H1 (cell line): ENCODE data around the gene SPINDOC. TPM values are rescaled to one million over a fixed set of nuclear protein-coding genes. Genes with fewer than 3 reads are reported as not detected.

Experiments
- CTCF ChIA-PET: fragments of 300-600 bp; sonication (Branson Sonifier 250); formaldehyde crosslinking; loops from one replicate; lab custom pipeline; 2021; ENCODE audit not compliant: partially characterized antibody; lab: Charles Lee
- POLR2A ChIA-PET: fragments of 300-600 bp; sonication (Branson Sonifier 250); formaldehyde crosslinking; loops from one replicate; lab custom pipeline; 2021; ENCODE audit warnings: inconsistent platforms; ENCODE audit not compliant: partially characterized antibody; lab: Charles Lee
- DNase-seq, 2 experiments: peaks; one replicate each; pipeline versions ENCODE4 v3.0.0 to v3.0.0-alpha.2; 2010 to 2022; ENCODE audit warnings: low spot score in 2 of 2, low read depth in 1 of 2, mixed read lengths in 1 of 2
- FAIRE-seq: peaks from 2 replicates; lab custom pipeline; 2011; peaks lifted over from hg19 to GRCh38; lab: Jason Lieb, UNC
- H2AFZ ChIP-seq: 2 replicates; pipeline ENCODE4 v1.8.1; 2012; ENCODE audit warnings: low read length, inconsistent platforms
- H2AK5ac ChIP-seq: 2 replicates; pipeline ENCODE4 v1.6.1; 2013; ENCODE audit warnings: low read depth, low read length
- H2BK120ac ChIP-seq: replicated peaks from 2 replicates; pipeline ENCODE3; 2013; ENCODE audit warnings: low read depth, low read length, inconsistent platforms
- H2BK12ac ChIP-seq: 2 replicates; pipeline ENCODE4 v1.6.1; 2013; ENCODE audit warnings: low read depth, low read length
- H2BK15ac ChIP-seq: 2 replicates; pipeline ENCODE4 v1.6.1; 2013; ENCODE audit warnings: low read length
- H2BK20ac ChIP-seq: 2 replicates; pipeline ENCODE4 v1.6.1; 2013; ENCODE audit warnings: low read length
- H2BK5ac ChIP-seq: 2 replicates; pipeline ENCODE4 v1.6.1; 2013; ENCODE audit warnings: low read depth, low read length
- H3K14ac ChIP-seq: 2 replicates; pipeline ENCODE4 v1.6.1; 2013; ENCODE audit warnings: inconsistent platforms; ENCODE audit not compliant: insufficient read length
- H3K18ac ChIP-seq: 2 replicates; pipeline ENCODE4 v1.6.1; 2013; ENCODE audit warnings: low read length; ENCODE audit errors: extremely low read depth
- H3K23ac ChIP-seq: 2 replicates; pipeline ENCODE4 v1.6.1; 2013; ENCODE audit warnings: inconsistent platforms; ENCODE audit not compliant: insufficient read length
- H3K23me2 ChIP-seq: 2 replicates; pipeline ENCODE4 v1.6.1; 2013; ENCODE audit warnings: low read depth, low read length
- H3K27ac ChIP-seq: 2 replicates; pipeline ENCODE4 v1.6.1; 2011; ENCODE audit warnings: low read depth, low read length, inconsistent platforms
- H3K27me3 ChIP-seq, 4 experiments: replicated peaks in 1 of 4; 1 replicate in 1 of 4; 2 replicates in 3 of 4; pipeline versions ENCODE4 v1.6.1 to v1.8.1; 2011 to 2013; ENCODE audit warnings: low read length in 3 of 4, mild to moderate bottlenecking in 3 of 4, inconsistent platforms in 2 of 4, mixed read lengths in 2 of 4, moderate library complexity in 1 of 4; ENCODE audit not compliant: control insufficient read depth in 3 of 4, insufficient read depth in 3 of 4; ENCODE audit errors: extremely low read depth in 1 of 4
- H3K36me3 ChIP-seq, 4 experiments: 2 replicates each; pipeline versions ENCODE4 v1.6.1 to v1.8.1; 2011 to 2013; ENCODE audit warnings: mild to moderate bottlenecking in 4 of 4, low read length in 3 of 4, moderate library complexity in 2 of 4, control low read depth in 1 of 4, inconsistent platforms in 1 of 4; ENCODE audit not compliant: insufficient read depth in 4 of 4, control insufficient read depth in 2 of 4
- H3K4ac ChIP-seq: replicated peaks from 2 replicates; pipeline ENCODE3; 2013; ENCODE audit warnings: low read length, low read depth, mixed read lengths, inconsistent platforms; ENCODE audit not compliant: insufficient read length
- H3K4me1 ChIP-seq, 4 experiments: replicated peaks in 1 of 4; 1 replicate in 1 of 4; 2 replicates in 3 of 4; pipeline versions ENCODE4 v1.6.1 to v1.8.1; 2011 to 2013; ENCODE audit warnings: low read length in 3 of 4, inconsistent platforms in 2 of 4, mixed read lengths in 1 of 4; ENCODE audit not compliant: insufficient read depth in 4 of 4, control insufficient read depth in 3 of 4
- H3K4me2 ChIP-seq, 2 experiments: 2 replicates each; pipeline versions ENCODE4 v1.6.1 to v1.8.1; 2011 to 2013; ENCODE audit warnings: low read depth in 2 of 2, low read length in 2 of 2, control low read depth in 1 of 2, inconsistent platforms in 1 of 2, mild to moderate bottlenecking in 1 of 2; ENCODE audit not compliant: insufficient read depth in 1 of 2
- H3K4me3 ChIP-seq, 4 experiments: fragments of 200-600, 300-600 bp in 1 of 4; sonication (generic), shearing (Covaris generic), sonication (Bioruptor Twin) in 1 of 4; 2 replicates each; pipeline versions ENCODE4 v1.5.1 to v1.8.1; 2011 to 2016; ENCODE audit warnings: low read length in 4 of 4, low read depth in 3 of 4, control low read depth in 2 of 4, inconsistent platforms in 2 of 4, mild to moderate bottlenecking in 2 of 4, mixed read lengths in 1 of 4, moderate library complexity in 1 of 4; ENCODE audit not compliant: insufficient read depth in 2 of 4; ENCODE audit errors: extremely low read depth in 1 of 4
- H3K56ac ChIP-seq: replicated peaks from 2 replicates; pipeline ENCODE3; 2013; ENCODE audit warnings: low read depth, mild to moderate bottlenecking, mixed read lengths, low read length, inconsistent platforms; ENCODE audit not compliant: insufficient read length
- H3K79me1 ChIP-seq: 2 replicates; pipeline ENCODE4 v1.6.1; 2013; ENCODE audit warnings: low read depth, low read length, control low read depth
- H3K79me2 ChIP-seq, 2 experiments: 2 replicates each; pipeline versions ENCODE4 v1.6.1 to v1.8.1; 2012 to 2013; ENCODE audit warnings: low read length in 2 of 2, mild to moderate bottlenecking in 2 of 2, inconsistent platforms in 1 of 2; ENCODE audit not compliant: insufficient read depth in 2 of 2, control insufficient read depth in 1 of 2
- H3K9ac ChIP-seq, 4 experiments: replicated peaks in 1 of 4; 1 replicate in 1 of 4; 2 replicates in 3 of 4; pipeline versions ENCODE4 v1.6.1 to v1.8.1; 2011 to 2013; ENCODE audit warnings: low read depth in 3 of 4, low read length in 3 of 4, control low read depth in 2 of 4, mild to moderate bottlenecking in 2 of 4, moderate library complexity in 2 of 4, inconsistent platforms in 1 of 4; ENCODE audit errors: extremely low read depth in 1 of 4
- H3K9me3 ChIP-seq, 2 experiments: 2 replicates each; pipeline versions ENCODE4 v1.6.1 to v1.8.1; 2012 to 2013; ENCODE audit warnings: mild to moderate bottlenecking in 2 of 2, moderate library complexity in 2 of 2, control low read depth in 1 of 2, inconsistent platforms in 1 of 2, low read depth in 1 of 2, low read length in 1 of 2, mixed read lengths in 1 of 2; ENCODE audit not compliant: insufficient read depth in 2 of 2
- H4K20me1 ChIP-seq, 2 experiments: replicated peaks in 1 of 2; 2 replicates each; pipeline versions ENCODE3 to v1.8.1; 2011 to 2013; ENCODE audit warnings: inconsistent platforms in 2 of 2, low read length in 2 of 2, mild to moderate bottlenecking in 1 of 2; ENCODE audit not compliant: insufficient read depth in 2 of 2, control insufficient read depth in 1 of 2
- H4K5ac ChIP-seq: 2 replicates; pipeline ENCODE4 v1.6.1; 2013; ENCODE audit warnings: low read length, low read depth, mixed read lengths, inconsistent platforms; ENCODE audit not compliant: insufficient read length
- H4K8ac ChIP-seq: 2 replicates; pipeline ENCODE4 v1.8.0; 2013; ENCODE audit warnings: mild to moderate bottlenecking, moderate library complexity, low read length, inconsistent platforms; ENCODE audit not compliant: insufficient read depth; ENCODE audit errors: extremely low read depth
- H4K91ac ChIP-seq: replicated peaks from 2 replicates; pipeline ENCODE3; 2013; ENCODE audit warnings: low read length, mixed read lengths, inconsistent platforms; ENCODE audit not compliant: insufficient read length
- FOSL1 ChIP-seq: IDR thresholded peaks from 2 replicates; pipeline ENCODE4 v1.6.1; 2011; ENCODE audit warnings: mild to moderate bottlenecking, low read depth, low read length, moderate library complexity; ENCODE audit not compliant: insufficient read depth
- HDAC2 ChIP-seq, 2 experiments: fragments of 300-600 bp in 1 of 2; sonication (generic) in 1 of 2; IDR thresholded peaks; 2 replicates each; pipeline ENCODE4 v1.6.1; 2011 to 2012; ENCODE audit warnings: low read depth in 2 of 2, low read length in 2 of 2, mild to moderate bottlenecking in 2 of 2, moderate library complexity in 2 of 2, borderline replicate concordance in 1 of 2, inconsistent platforms in 1 of 2
- NANOG ChIP-seq: IDR thresholded peaks from 2 replicates; pipeline ENCODE4 v1.6.1; 2011; ENCODE audit warnings: low read length, low read depth, mild to moderate bottlenecking, inconsistent platforms; ENCODE audit not compliant: insufficient read depth, poor library complexity, severe bottlenecking
- WGBS, 2 experiments: shearing (Covaris generic) in 1 of 2; methylation state at CpG; one replicate each; pipeline versions ENCODE4 v1.1.6 to v1.1.7; 2013 to 2015; ENCODE audit warnings: low lambda C conversion rate in 2 of 2, mixed read lengths in 2 of 2, inconsistent platforms in 1 of 2, low coverage in 1 of 2, missing lambda C conversion rate in 1 of 2; ENCODE audit not compliant: insufficient replicate concordance in 2 of 2, insufficient coverage in 1 of 2, insufficient read length in 1 of 2; ENCODE audit errors: extremely low coverage in 1 of 2, missing lambda C conversion rate in 1 of 2; 5-methylcytosine and 5-hydroxymethylcytosine counted together
- polyA plus RNA-seq, 7 experiments: library from polyadenylated mRNA; depleted of rRNA in 3 of 7; stranded (reverse) in 5 of 7; unstranded in 2 of 7; fragments of >200 nt in 5 of 7; fragments of 200-250 nt in 2 of 7; gene quantifications; 1 replicate in 5 of 7; 2 replicates in 1 of 7; 4 replicates in 1 of 7; pipeline versions ENCODE4 v1.2.1 to v1.2.3, GENCODE V29; 2011 to 2013; ENCODE audit warnings: missing spikeins in 2 of 7, mixed read lengths in 2 of 7
- total RNA-seq: library from RNA; stranded (reverse); fragmentation: NEBNext Ultra II Directional; extraction: Animal tissue kit (Norgen Biotek cat#: 25700); gene quantifications from 2 replicates; pipeline ENCODE4 v1.2.1, GENCODE V29; 2021

The SPINDOC gene
- total and polyA plus RNA-seq, 2 of the 8 experiments (the other 6 are each of a cell fraction or from before 2014, with no cell fraction given): 78.7 to 99.7 TPM

DNA sequence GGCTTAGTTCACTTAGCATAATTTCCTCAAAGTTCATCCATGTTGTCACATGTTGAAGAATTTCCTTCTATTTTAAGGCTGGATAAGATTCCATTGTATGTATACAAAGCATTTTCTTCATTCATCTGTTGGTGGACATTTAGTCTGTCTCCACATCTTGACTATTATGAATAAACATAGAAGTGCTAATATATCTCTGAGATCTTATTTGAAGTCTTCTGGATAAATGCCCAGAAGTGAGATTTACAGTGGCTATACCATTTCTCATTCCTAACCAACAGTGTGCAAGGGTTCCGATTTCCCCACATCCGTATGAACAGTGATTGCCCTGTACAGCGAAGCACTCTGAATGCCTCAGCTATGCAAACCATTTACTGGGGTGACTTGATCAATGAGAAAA, 38.1 kb upstream of the SPINDOC start:
- Histone ChIP-seq H3K4me2 (no peak overlapping the region), H3K23ac (no peak overlapping the region), H3K4ac (no peak overlapping the region), H2AK5ac (no peak overlapping the region), H2BK15ac (no peak overlapping the region), H3K27me3 (peaks cover 0 to 8% (median 6%) of the 10 kb centered on the region in 4 experiments; a peak in 4 of 7 replicates), H4K5ac (no peak overlapping the region), H2BK12ac (no peak overlapping the region), H4K91ac (no peak overlapping the region), H3K79me2 (no peaks in the 10 kb centered on the region), H3K9me3 (no peaks in the 10 kb centered on the region), H3K27ac (no peak overlapping the region), H2BK120ac (no peak overlapping the region), H4K20me1 (no peaks in the 10 kb centered on the region), H3K18ac (no peak overlapping the region), H3K79me1 (no peaks in the 10 kb centered on the region; the same call in 1 of the 2 replicates), H2AFZ (no peak overlapping the region), H3K4me1 (peaks cover 0 to 2% (median under 1%) of the 10 kb centered on the region in 4 experiments; a peak in 2 of 7 replicates), H3K36me3 (no peaks in the 10 kb centered on the region), H2BK5ac (no peak overlapping the region), H2BK20ac (no peak overlapping the region), H3K56ac (no peak overlapping the region), H3K9ac (no peak overlapping the region), H3K14ac (no peak overlapping the region), H4K8ac (no peak overlapping the region), H3K4me3 (no peak overlapping the region), H3K23me2 (peaks cover under 1% of the 10 kb centered on the region; the same call in 1 of the 2 replicates)
- POLR2A ChIA-PET: interaction anchor here (1.7 kb wide), 1 partner anchor 39 kb away, joined by 3 read pairs; no protein-coding TSS in a partner anchor
- DNase-seq (no peak), FAIRE-seq (no peak)
- 91% methylated on average over 3 of the region's 3 CpGs; no CpG with 5 or more reads in 1 of the 2 experiments for WGBS, 2 experiments
- TF ChIP-seq NANOG (no peak), FOSL1 (no peak), HDAC2 (IDR thresholded peaks at IDR 0.05; ENCODE audit: borderline replicate concordance in 1 of 2, low read depth in 2 of 2, low read length in 2 of 2) (no peak)
- CTCF ChIA-PET: interaction anchor here (0.8 kb wide), 1 partner anchor 54 kb away, joined by 5 read pairs; no protein-coding TSS in a partner anchor
